Neural progenitor cell (in vitro differentiated cells): ENCODE measurements around the gene ZNF500. TPM values are rescaled to one million over a fixed set of nuclear protein-coding genes. Genes with fewer than 3 reads are reported as not detected.
"Not testable (repeated sequence)": the region's sequence is repeated elsewhere in the genome, so short reads cannot be mapped to it uniquely, and the experiment has no call there.

Experiments
- DNase-seq: peaks from one replicate; pipeline ENCODE4 v3.0.0-alpha.2; 2016; ENCODE audit warnings: low spot score
- H2AFZ ChIP-seq: fragments of 200-600 bp; sonication (generic); replicated peaks from 2 replicates; pipeline ENCODE4 v1.6.1; 2016; ENCODE audit warnings: antibody characterized with exemption
- H3F3A ChIP-seq: fragments of 200-600 bp; sonication (generic); 2 replicates; pipeline ENCODE4 v1.6.1; 2016; ENCODE audit warnings: antibody characterized with exemption, low read depth
- H3K27ac ChIP-seq: fragments of 200-600 bp; sonication (generic); 2 replicates; pipeline ENCODE4 v1.5.1; 2016; ENCODE audit warnings: mild to moderate bottlenecking
- H3K27me3 ChIP-seq: fragments of 200-600 bp; sonication (generic); 2 replicates; pipeline ENCODE4 v1.6.1; 2016; ENCODE audit warnings: mild to moderate bottlenecking, moderate library complexity
- H3K36me3 ChIP-seq: fragments of 200-600 bp; sonication (generic); 2 replicates; pipeline ENCODE4 v1.5.1; 2016
- H3K4me1 ChIP-seq: fragments of 200-600 bp; sonication (generic); 2 replicates; pipeline ENCODE4 v1.6.1; 2016; ENCODE audit warnings: mixed run types
- H3K4me2 ChIP-seq: fragments of 200-600 bp; sonication (generic); 2 replicates; pipeline ENCODE4 v1.6.1; 2016
- H3K4me3 ChIP-seq: fragments of 200-600 bp; sonication (generic); 2 replicates; pipeline ENCODE4 v1.5.1; 2016
- H3K79me2 ChIP-seq: fragments of 200-600 bp; sonication (generic); 2 replicates; pipeline ENCODE4 v1.6.1; 2016; ENCODE audit warnings: low read depth
- H3K9ac ChIP-seq: fragments of 200-600 bp; sonication (generic); 2 replicates; pipeline ENCODE4 v1.6.1; 2016
- H3K9me3 ChIP-seq: fragments of 200-600 bp; sonication (generic); 2 replicates; pipeline ENCODE4 v1.5.1; 2016; ENCODE audit warnings: low read depth
- H4K20me1 ChIP-seq: fragments of 200-600 bp; sonication (generic); 2 replicates; pipeline ENCODE4 v1.6.1; 2016; ENCODE audit warnings: low read depth
- H3K27ac Mint-ChIP-seq: 3 replicates; pipeline ENCODE4 v1.8.0; 2021; ENCODE audit warnings: mixed read lengths
- H3K27me3 Mint-ChIP-seq: 2 replicates; pipeline ENCODE4 v1.8.0; 2022; ENCODE audit warnings: low read depth, mild to moderate bottlenecking, inconsistent platforms, moderate library complexity, mixed read lengths; ENCODE audit not compliant: insufficient read depth
- H3K36me3 Mint-ChIP-seq: 3 replicates; pipeline ENCODE4 v1.8.0; 2021; ENCODE audit warnings: mixed read lengths
- H3K4me1 Mint-ChIP-seq: 3 replicates; pipeline ENCODE4 v1.8.0; 2021; ENCODE audit warnings: mixed read lengths
- H3K4me3 Mint-ChIP-seq: 3 replicates; pipeline ENCODE4 v1.8.0; 2021; ENCODE audit warnings: mild to moderate bottlenecking, moderate library complexity, mixed read lengths
- H3K9me3 Mint-ChIP-seq: 3 replicates; pipeline ENCODE4 v1.8.0; 2020; ENCODE audit warnings: mixed read lengths
- CTCF ChIP-seq: fragments of 200-600 bp; sonication (generic); IDR thresholded peaks from 2 replicates; pipeline ENCODE4 v1.5.1; 2017; ENCODE audit warnings: antibody characterized with exemption, mild to moderate bottlenecking
- EZH2 ChIP-seq: fragments of 200-600 bp; sonication (generic); IDR thresholded peaks from 2 replicates; pipeline ENCODE4 v1.6.1; 2017; ENCODE audit warnings: antibody characterized with exemption, mild to moderate bottlenecking, moderate library complexity
- EZH2phosphoT487 ChIP-seq: fragments of 200-600 bp; sonication (generic); IDR thresholded peaks from 2 replicates; pipeline ENCODE4 v1.6.1; 2017; ENCODE audit warnings: antibody characterized with exemption
- total RNA-seq: library from RNA; depleted of rRNA; stranded (reverse); fragments of >200 nt; gene quantifications from 2 replicates; pipeline ENCODE4 v1.2.3, GENCODE V29; 2015; ENCODE audit warnings: low replicate concordance

The ZNF500 gene
- total RNA-seq, 1 donor from 2014 or later = 4.2 TPM

- Histone ChIP-seq H3K27ac (no peak within 1 kb of the TSS), H3K9ac (no peak within 1 kb of the TSS), H3F3A (peaks cover 11% of the 10 kb centered on the region), H2AFZ (peak within 1 kb of the TSS; percentile 0), H4K20me1 (no peaks in the 10 kb centered on the region), H3K4me2 (peak within 1 kb of the TSS; percentile 45), H3K27me3 (no peaks in the 10 kb centered on the region), H3K4me1 (peaks cover 11% of the 10 kb centered on the region), H3K79me2 (no peaks in the 10 kb centered on the region), H3K9me3 (no peaks in the 10 kb centered on the region), H3K4me3 (no peak within 1 kb of the TSS), H3K36me3 (no peaks in the 10 kb centered on the region)
- no peak for TF ChIP-seq CTCF
- no peak for TF ChIP-seq EZH2
- no peak for TF ChIP-seq EZH2phosphoT487
- H3K36me3 Mint-ChIP-seq = no peaks in the 10 kb centered on the region
- H3K4me3 Mint-ChIP-seq = peak within 1 kb of the TSS; percentile 30
- peak within 1 kb of the TSS; percentile 85 for H3K27ac Mint-ChIP-seq
- peaks cover 17% of the 10 kb centered on the region for H3K4me1 Mint-ChIP-seq
- H3K27me3 Mint-ChIP-seq = peaks cover 2% of the 10 kb centered on the region
- H3K9me3 Mint-ChIP-seq = no peaks in the 10 kb centered on the region
- DNase-seq = no peak
Observed at GRCh38 chr16:4787627-4788482, 20.9 kb upstream of the ZNF500 start, which contains the start of gene SEPTIN12. SEPTIN12 (minus strand) TSS chr16:4788345; CDS start chr16:4787645, 700 bp downstream.

- H3K27me3 ChIP-seq = no peaks in the 10 kb centered on the region
- no peak overlapping the region for H3K9ac ChIP-seq
- Mint-ChIP-seq H3K27ac (no peak overlapping the region), H3K36me3 (no peaks in the 10 kb centered on the region), H3K4me1 (peaks cover 17% of the 10 kb centered on the region), H3K9me3 (no peaks in the 10 kb centered on the region), H3K4me3 (no peak overlapping the region), H3K27me3 (peaks cover 2% of the 10 kb centered on the region)
- no peak overlapping the region for H2AFZ ChIP-seq
- H3K4me3 ChIP-seq = no peak overlapping the region
- no peak overlapping the region for H3K4me2 ChIP-seq
- H4K20me1 ChIP-seq = no peaks in the 10 kb centered on the region
- H3K27ac ChIP-seq = no peak overlapping the region
- H3K4me1 ChIP-seq = peaks cover 11% of the 10 kb centered on the region
- H3K36me3 ChIP-seq = no peaks in the 10 kb centered on the region
- no peaks in the 10 kb centered on the region for H3K79me2 ChIP-seq
- peaks cover 11% of the 10 kb centered on the region for H3F3A ChIP-seq
- TF ChIP-seq EZH2 (no peak), EZH2phosphoT487 (no peak), CTCF (no peak)
- H3K9me3 ChIP-seq = no peaks in the 10 kb centered on the region
- DNase-seq = no peak
Observed at GRCh38 chr16:4787068-4787467, 20.1 kb upstream of the ZNF500 start.

GRCh38 chr16:4785758-4786433, 18.9 kb upstream of the ZNF500 start:
- Mint-ChIP-seq H3K36me3 (no peaks in the 10 kb centered on the region), H3K27me3 (peaks cover 2% of the 10 kb centered on the region), H3K9me3 (no peaks in the 10 kb centered on the region), H3K4me3 (no peak overlapping the region), H3K27ac (no peak overlapping the region), H3K4me1 (peaks cover 17% of the 10 kb centered on the region)
- H3K9ac ChIP-seq = no peak overlapping the region
- H2AFZ ChIP-seq = no peak overlapping the region
- H3F3A ChIP-seq = peaks cover 11% of the 10 kb centered on the region
- H3K36me3 ChIP-seq = no peaks in the 10 kb centered on the region
- TF ChIP-seq EZH2 (no peak), EZH2phosphoT487 (no peak), CTCF (no peak)
- DNase-seq = no peak
- peaks cover 11% of the 10 kb centered on the region for H3K4me1 ChIP-seq
- no peaks in the 10 kb centered on the region for H4K20me1 ChIP-seq
- no peaks in the 10 kb centered on the region for H3K79me2 ChIP-seq
- H3K4me3 ChIP-seq = no peak overlapping the region
- no peak overlapping the region for H3K27ac ChIP-seq
- H3K4me2 ChIP-seq = no peak overlapping the region
- H3K27me3 ChIP-seq = no peaks in the 10 kb centered on the region
- H3K9me3 ChIP-seq = no peaks in the 10 kb centered on the region

- H3K4me1 Mint-ChIP-seq = peaks cover 17% of the 10 kb centered on the region
- H3K4me2 ChIP-seq, H3K27me3 Mint-ChIP-seq, DNase-seq, H3K36me3 Mint-ChIP-seq, H3K4me3 ChIP-seq, H3K27me3 ChIP-seq, H3K9ac ChIP-seq, H3K36me3 ChIP-seq, H2AFZ ChIP-seq, H3K9me3 Mint-ChIP-seq, H3K27ac ChIP-seq, H3K79me2 ChIP-seq, H4K20me1 ChIP-seq, H3F3A ChIP-seq, H3K9me3 ChIP-seq: not testable (repeated sequence)
- peaks cover 11% of the 10 kb centered on the region for H3K4me1 ChIP-seq
- peak overlapping the region; percentile 58 for H3K4me3 Mint-ChIP-seq
- H3K27ac Mint-ChIP-seq = peak overlapping the region; percentile 37
Observed at GRCh38 chr16:4784444-4784987, 17.6 kb upstream of the ZNF500 start.
